NOMO-1 treated with DMSO at 0.1 percent for 48 hours (cell line): ENCODE results near the gene CD6.
A peak's percentile ranks its signal among the peaks of the same experiment; 100 is the strongest.

ENCODE experiments used
- DNase-seq: peaks from one replicate; lab custom pipeline; 2025; ENCODE audit not compliant: unreplicated experiment; lab: John Stamatoyannopoulos, UW

The CD6 gene

GRCh38 chr11:61026121-61027031, 54.9 kb downstream of the CD6 start:
- DNase-seq, result peak; percentile 77

- no peak for DNase-seq
Measured at GRCh38 chr11:61027141-61027840, 55.8 kb downstream of the CD6 start.

DNA sequence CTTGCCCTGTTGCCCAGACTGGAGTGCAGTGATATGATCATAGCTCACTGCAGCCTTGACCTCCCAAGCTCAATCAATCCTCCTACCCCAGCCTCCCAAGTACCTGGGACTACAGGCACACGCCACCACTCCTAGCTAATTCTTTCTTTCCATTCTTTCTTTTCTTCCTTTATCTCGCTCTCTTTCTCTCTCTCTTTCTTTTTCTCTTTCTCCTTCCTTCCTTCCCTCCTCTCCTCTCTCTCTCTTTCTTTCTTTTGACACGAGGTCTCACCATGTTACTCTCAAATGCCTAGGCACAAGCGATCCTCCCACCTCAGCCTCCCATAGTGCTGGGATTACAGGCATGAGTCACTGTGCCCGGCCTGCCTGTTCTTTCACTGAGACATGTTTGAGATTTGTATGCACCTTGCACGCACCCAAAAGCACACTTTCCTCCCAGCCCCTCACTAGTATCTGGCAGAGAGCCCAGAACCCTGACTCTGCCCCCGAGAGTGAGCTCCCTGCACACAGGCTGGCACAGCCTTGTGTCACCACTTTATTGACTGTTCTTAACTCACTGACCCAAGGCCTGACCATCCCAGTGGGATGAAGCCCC, 56.8 kb downstream of the CD6 start:
- DNase-seq, result no peak

DNA sequence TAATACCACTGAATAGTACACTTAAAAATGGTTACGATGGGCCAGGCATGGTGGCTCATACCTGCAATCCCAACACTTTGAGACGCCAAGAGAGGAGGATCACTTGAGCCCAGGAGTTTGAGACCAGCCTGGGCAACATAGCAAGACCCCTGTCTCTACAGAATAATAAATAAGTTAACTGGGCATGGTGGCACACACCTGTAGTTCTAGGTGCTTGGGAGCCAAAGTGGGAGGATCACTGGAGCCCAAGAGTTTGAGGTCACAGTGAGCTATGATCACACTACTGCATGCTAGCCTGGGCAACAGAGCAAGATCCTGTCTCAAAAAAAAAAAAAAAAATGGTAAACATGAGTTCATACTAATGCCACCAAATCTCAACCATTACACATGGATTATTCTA, 61.3 kb downstream of the CD6 start:
- DNase-seq, result no peak

DNA sequence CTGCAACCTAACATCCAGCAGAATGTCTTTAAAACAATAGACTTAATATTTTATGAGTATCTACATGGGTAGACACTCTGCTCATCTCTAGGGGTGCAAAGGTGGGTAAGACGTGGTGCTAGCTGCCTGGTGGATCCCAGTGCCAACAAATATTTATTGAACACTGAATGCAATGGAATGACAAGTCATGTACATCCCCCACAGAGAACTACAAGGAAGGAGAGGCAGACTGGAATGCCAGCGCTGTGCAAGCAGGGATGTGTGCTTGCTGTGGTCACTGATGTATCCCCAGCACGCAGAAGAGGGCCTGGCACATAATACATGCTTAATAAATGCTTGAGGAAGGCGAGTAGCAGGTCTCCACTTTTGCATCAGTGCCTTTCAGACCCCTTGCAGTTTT, 61.9 kb downstream of the CD6 start:
- DNase-seq, result no peak

GRCh38 chr11:61034111-61034510, 62.6 kb downstream of the CD6 start:
- no peak for DNase-seq

GRCh38 chr11:61034704-61035525, 63.4 kb downstream of the CD6 start:
- no peak for DNase-seq

DNA sequence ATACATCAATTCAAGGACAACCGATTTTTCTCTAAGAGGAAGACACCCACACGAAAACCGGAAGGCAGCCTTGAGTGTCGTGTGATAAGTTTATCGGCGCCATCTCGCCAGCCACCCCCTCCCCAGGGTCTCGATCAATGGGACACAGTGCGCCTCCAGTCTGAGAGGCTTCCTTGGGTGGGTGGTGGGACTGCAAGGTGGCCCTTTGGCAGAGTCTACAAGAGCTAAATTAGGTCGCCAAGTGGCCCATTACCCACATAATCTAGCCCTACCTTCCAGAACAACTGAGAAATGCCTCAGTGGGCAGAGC, 64.0 kb downstream of the CD6 start:
- DNase-seq, result no peak

- DNase-seq, result no peak
Measured at GRCh38 chr11:61037441-61038093, 66.1 kb downstream of the CD6 start.

- DNase-seq, result no peak
Measured at GRCh38 chr11:61039916-61040315, 68.4 kb downstream of the CD6 start.

DNA sequence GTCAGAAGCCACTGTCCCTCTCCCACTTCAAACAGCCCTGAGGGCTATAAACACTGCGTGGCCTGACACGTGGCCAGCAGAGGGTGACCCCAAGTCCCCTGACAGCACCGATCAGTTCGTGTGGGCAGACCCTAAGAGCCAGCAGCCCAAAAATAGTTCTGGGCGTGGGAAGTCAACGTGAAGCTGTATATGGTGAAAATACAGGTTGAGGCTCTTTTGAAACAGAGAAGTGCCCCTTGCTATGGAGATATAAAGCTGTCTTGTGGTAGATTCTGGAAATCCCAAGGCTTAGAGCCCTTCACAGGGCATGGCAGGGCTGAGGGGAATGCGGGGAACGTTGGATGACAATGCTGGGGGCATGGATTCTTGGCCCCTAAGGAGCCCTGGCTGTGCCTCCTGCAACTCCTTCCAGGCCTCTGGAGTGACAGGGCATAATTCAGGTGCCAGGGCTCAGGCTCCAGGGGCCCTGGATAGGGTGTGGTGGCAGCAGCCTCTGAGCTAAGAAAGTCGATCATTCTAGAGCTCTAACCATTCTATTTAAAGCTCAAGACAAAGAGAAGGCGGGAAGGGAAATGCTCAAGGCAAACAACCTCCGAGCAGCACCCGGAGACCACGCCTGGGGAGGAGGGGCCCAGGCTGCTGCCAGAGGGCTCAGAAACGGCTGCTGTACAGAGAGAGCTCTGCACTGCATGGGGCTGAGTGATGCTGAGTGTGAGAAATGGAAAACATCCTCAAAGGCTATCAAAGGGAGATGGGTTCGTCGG, 70.5 kb downstream of the CD6 start:
- DNase-seq, result peak; percentile 83

- DNase-seq, result no peak
Measured at GRCh38 chr11:61042537-61042936, 71.1 kb downstream of the CD6 start.

- DNase-seq, result no peak
Measured at GRCh38 chr11:61042961-61043540, 71.6 kb downstream of the CD6 start.

GRCh38 chr11:61045271-61045670, 73.8 kb downstream of the CD6 start:
- DNase-seq, result no peak

GRCh38 chr11:61046833-61047232, 75.4 kb downstream of the CD6 start:
- no peak for DNase-seq

GRCh38 chr11:61048368-61049062, 77.0 kb downstream of the CD6 start:
- DNase-seq, result no peak

DNA sequence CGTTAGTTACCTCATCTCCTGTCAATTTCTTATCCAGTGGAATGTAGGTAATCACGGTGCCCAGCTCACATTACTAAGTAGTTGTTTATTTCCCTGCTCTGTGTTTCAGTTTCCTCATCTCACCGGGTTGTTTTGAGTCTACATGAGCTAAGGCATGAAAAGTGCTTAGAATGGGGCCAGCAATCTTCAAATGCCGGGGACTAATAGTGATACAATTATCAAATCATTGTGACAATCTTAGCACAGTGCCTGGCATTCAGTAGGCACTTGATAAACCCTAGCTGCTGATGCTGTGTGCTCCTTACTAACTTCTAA, 77.5 kb downstream of the CD6 start:
- no peak for DNase-seq

DNA sequence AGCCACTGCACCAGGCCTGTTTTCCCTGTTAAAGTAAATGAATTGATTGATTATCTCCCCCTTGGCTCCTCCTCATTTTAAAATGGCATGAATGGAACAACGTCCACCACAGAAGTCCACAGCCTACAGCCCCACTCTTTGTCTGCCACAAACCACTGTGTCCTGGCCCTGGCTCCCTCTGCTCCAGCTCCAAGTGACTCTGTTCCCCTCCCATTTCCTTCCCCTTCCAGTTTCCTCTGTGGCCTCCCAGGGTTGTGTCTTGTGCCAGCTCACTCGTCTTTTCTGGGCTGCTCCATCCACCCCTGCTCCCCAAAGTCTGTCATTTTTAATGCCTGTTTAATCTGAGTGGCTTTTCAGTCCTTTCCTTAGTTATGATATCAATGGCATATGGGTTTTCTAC, 78.4 kb downstream of the CD6 start:
- no peak for DNase-seq
